Neural cell (in vitro differentiated cells): ENCODE measurements around the gene PTGER4. TPM values are rescaled to one million over a fixed set of nuclear protein-coding genes. Genes with fewer than 3 reads are reported as not detected.
"Not testable (repeated sequence)": the region's sequence is repeated elsewhere in the genome, so short reads cannot be mapped to it uniquely, and the experiment has no call there.

Experiments
- H2AFZ ChIP-seq: fragments of 200-600, 300-800 bp; sonication (generic), shearing (Covaris generic); 2 replicates; pipeline ENCODE4 v1.6.0; 2014; ENCODE audit warnings: low read depth, mild to moderate bottlenecking, antibody characterized with exemption, low read length, moderate library complexity
- H3F3A ChIP-seq: fragments of 200-600 bp; shearing (Covaris generic); 2 replicates; pipeline ENCODE4 v1.6.1; 2016; ENCODE audit warnings: mild to moderate bottlenecking, moderate library complexity, mixed read lengths, antibody characterized with exemption, low read length; ENCODE audit not compliant: insufficient read depth, poor library complexity, severe bottlenecking
- H3K27ac ChIP-seq: fragments of 200-600, 300-800 bp; sonication (generic), shearing (Covaris generic); 2 replicates; pipeline ENCODE4 v1.5.1; 2014; ENCODE audit warnings: mild to moderate bottlenecking, low read length, moderate library complexity
- H3K27me3 ChIP-seq: fragments of 300-800, 200-600 bp; sonication (generic), shearing (Covaris generic); 2 replicates; pipeline ENCODE4 v1.6.0; 2014; ENCODE audit warnings: mild to moderate bottlenecking, low read depth, low read length, moderate library complexity; ENCODE audit not compliant: insufficient read depth
- H3K36me3 ChIP-seq: fragments of 300-800, 200-600 bp; sonication (generic), shearing (Covaris generic); 2 replicates; pipeline ENCODE4 v1.5.1; 2014; ENCODE audit warnings: mild to moderate bottlenecking, antibody characterized with exemption, low read length, moderate library complexity; ENCODE audit not compliant: insufficient read depth
- H3K4me2 ChIP-seq: fragments of 300-800, 200-600 bp; sonication (generic), shearing (Covaris generic); 2 replicates; pipeline ENCODE4 v1.6.0; 2014; ENCODE audit warnings: mild to moderate bottlenecking, low read length
- H3K4me3 ChIP-seq: fragments of 300-800, 200-600 bp; sonication (generic), shearing (Covaris generic); 2 replicates; pipeline ENCODE4 v1.5.1; 2014; ENCODE audit warnings: mild to moderate bottlenecking, low read length, moderate library complexity
- H3K79me2 ChIP-seq: fragments of 200-600 bp; shearing (Covaris generic); replicated peaks from 2 replicates; pipeline ENCODE4 v1.6.0; 2014; ENCODE audit warnings: mild to moderate bottlenecking, low read length, moderate library complexity; ENCODE audit not compliant: insufficient read depth
- H3K9ac ChIP-seq: fragments of 300-800, 200-600 bp; sonication (generic), shearing (Covaris generic); 2 replicates; pipeline ENCODE4 v1.6.1; 2016; ENCODE audit warnings: mild to moderate bottlenecking, low read length, mixed read lengths
- H3K9me2 ChIP-seq: fragments of 200-600 bp; shearing (Covaris generic); 2 replicates; pipeline ENCODE4 v1.6.1; 2016; ENCODE audit warnings: mild to moderate bottlenecking, low read length, mixed read lengths; ENCODE audit not compliant: insufficient read depth
- H3K9me3 ChIP-seq: fragments of 200-600, 300-800 bp; sonication (generic), shearing (Covaris generic); 2 replicates; pipeline ENCODE4 v1.6.1; 2016; ENCODE audit warnings: mild to moderate bottlenecking, mixed run types, low read length, moderate library complexity, mixed read lengths
- H4K20me1 ChIP-seq: fragments of 200-600 bp; shearing (Covaris generic); 2 replicates; pipeline ENCODE4 v1.6.1; 2016; ENCODE audit warnings: mild to moderate bottlenecking, mixed run types; ENCODE audit not compliant: insufficient read depth
- EP300 ChIP-seq: fragments of 450-650 bp; conservative IDR thresholded peaks from 2 replicates; pipeline ENCODE4 v1.6.1; 2014; ENCODE audit warnings: antibody characterized with exemption, mild to moderate bottlenecking, moderate library complexity; ENCODE audit not compliant: poor library complexity, severe bottlenecking
- EZH2 ChIP-seq: fragments of 200-600, 300-800 bp; shearing (Covaris generic), sonication (generic); IDR thresholded peaks from 2 replicates; pipeline ENCODE4 v1.6.1; 2014; ENCODE audit warnings: antibody characterized with exemption, low read length, borderline replicate concordance, mild to moderate bottlenecking; ENCODE audit not compliant: insufficient read depth, poor library complexity, severe bottlenecking
- MXI1 ChIP-seq: fragments of 450-650 bp; conservative IDR thresholded peaks from 2 replicates; pipeline ENCODE4 v1.6.1; 2014; ENCODE audit warnings: antibody characterized with exemption, mild to moderate bottlenecking; ENCODE audit not compliant: poor library complexity, severe bottlenecking
- POLR2AphosphoS5 ChIP-seq: IDR thresholded peaks from 2 replicates; pipeline ENCODE4 v1.6.1; 2012
- SMC3 ChIP-seq: fragments of 450-650 bp; conservative IDR thresholded peaks from 2 replicates; pipeline ENCODE4 v1.6.1; 2014; ENCODE audit warnings: antibody characterized with exemption, mild to moderate bottlenecking, moderate library complexity; ENCODE audit not compliant: poor library complexity
- TAF1 ChIP-seq: IDR thresholded peaks from 2 replicates; pipeline ENCODE4 v1.6.1; 2012; ENCODE audit warnings: low read depth
- polyA plus RNA-seq: library from polyadenylated mRNA; depleted of rRNA; stranded (reverse); fragments of >200 nt; gene quantifications from 2 replicates; pipeline ENCODE4 v1.2.3, GENCODE V29; 2014
- TF ChIP-seq, protein P1 (sequence below): IDR thresholded peaks from 2 replicates; pipeline ENCODE4 v1.6.1; 2012; ENCODE audit warnings: borderline replicate concordance

Gene PTGER4
- polyA plus RNA-seq, 1 donor from 2014 or later, result 6.2 TPM

DNA sequence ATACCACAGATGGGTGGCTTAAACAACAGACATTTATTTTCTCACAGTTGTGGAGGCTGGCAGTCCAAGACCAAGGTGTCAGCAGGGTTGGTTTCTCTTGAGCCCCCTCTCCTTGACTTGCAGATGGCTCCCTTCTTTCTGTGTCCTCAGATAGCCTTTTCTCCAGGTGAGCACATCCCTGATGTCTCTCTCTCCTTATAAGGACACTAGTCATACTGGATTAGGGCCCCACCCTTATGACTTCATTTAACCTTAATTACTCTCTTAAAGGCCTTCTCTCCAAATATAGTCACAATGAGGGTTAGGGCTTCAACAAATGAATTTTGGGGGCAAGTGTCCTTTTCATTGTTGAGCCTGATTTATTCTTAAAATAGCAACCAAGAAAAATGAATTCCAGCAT, 14.7 kb downstream of the PTGER4 start:
- Histone ChIP-seq H3K9me2 (no peaks in the 10 kb centered on the region), H3K4me3 (no peak overlapping the region), H3K79me2 (no peaks in the 10 kb centered on the region), H3K9me3 (no peaks in the 10 kb centered on the region), H4K20me1 (no peaks in the 10 kb centered on the region), H3K4me2 (no peak overlapping the region), H3K27me3 (no peaks in the 10 kb centered on the region), H3F3A (no peaks in the 10 kb centered on the region), H2AFZ (no peak overlapping the region), H3K36me3 (no peaks in the 10 kb centered on the region), H3K27ac (no peak overlapping the region), H3K9ac (no peak overlapping the region)
- no peak for TF ChIP-seq TAF1

DNA sequence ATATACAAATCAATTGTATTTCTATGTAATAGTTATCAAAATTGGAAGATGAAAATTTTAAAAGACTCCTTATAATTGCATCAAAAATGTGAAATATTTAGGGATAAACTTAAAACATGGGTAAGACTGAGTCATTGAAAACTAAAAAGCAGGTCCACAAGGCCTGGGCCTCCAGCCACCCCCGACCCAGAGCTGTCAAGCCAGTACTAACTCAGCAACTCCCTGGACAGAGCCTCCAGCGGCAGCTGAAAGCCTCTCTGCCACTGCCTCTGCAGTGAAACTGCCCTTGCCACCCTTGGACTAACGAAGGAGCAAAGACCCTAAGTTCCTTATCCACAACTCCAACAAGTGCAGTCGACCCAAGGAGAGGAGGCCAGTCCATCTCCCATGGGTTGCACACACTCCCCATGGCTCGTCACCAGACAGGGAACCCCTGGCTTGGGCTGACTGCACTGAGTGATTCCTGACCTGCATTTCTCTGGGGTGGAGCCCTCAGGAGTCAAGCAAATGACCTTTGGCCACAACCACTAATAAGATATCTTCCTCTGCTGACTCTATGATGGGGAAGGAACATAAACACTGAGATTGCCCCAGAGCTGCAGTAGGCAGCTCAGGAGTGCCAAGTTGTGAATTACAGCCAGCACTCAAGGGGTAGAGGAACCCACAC, 20.5 kb downstream of the PTGER4 start:
- Histone ChIP-seq H3K4me2 (no peak overlapping the region), H3K27me3 (no peaks in the 10 kb centered on the region), H2AFZ (no peak overlapping the region), H3K9me2 (no peaks in the 10 kb centered on the region), H3K79me2 (no peaks in the 10 kb centered on the region), H3K27ac (no peak overlapping the region), H3K36me3 (no peaks in the 10 kb centered on the region), H3K4me3 (no peak overlapping the region), H3K9me3 (no peaks in the 10 kb centered on the region), H4K20me1 (no peaks in the 10 kb centered on the region), H3K9ac (no peak overlapping the region), H3F3A (no peaks in the 10 kb centered on the region)
- TF ChIP-seq POLR2AphosphoS5 (no peak), EZH2 (no peak), SMC3 (no peak), EP300 (no peak), MXI1 (no peak)
- TF ChIP-seq, protein P1, sequence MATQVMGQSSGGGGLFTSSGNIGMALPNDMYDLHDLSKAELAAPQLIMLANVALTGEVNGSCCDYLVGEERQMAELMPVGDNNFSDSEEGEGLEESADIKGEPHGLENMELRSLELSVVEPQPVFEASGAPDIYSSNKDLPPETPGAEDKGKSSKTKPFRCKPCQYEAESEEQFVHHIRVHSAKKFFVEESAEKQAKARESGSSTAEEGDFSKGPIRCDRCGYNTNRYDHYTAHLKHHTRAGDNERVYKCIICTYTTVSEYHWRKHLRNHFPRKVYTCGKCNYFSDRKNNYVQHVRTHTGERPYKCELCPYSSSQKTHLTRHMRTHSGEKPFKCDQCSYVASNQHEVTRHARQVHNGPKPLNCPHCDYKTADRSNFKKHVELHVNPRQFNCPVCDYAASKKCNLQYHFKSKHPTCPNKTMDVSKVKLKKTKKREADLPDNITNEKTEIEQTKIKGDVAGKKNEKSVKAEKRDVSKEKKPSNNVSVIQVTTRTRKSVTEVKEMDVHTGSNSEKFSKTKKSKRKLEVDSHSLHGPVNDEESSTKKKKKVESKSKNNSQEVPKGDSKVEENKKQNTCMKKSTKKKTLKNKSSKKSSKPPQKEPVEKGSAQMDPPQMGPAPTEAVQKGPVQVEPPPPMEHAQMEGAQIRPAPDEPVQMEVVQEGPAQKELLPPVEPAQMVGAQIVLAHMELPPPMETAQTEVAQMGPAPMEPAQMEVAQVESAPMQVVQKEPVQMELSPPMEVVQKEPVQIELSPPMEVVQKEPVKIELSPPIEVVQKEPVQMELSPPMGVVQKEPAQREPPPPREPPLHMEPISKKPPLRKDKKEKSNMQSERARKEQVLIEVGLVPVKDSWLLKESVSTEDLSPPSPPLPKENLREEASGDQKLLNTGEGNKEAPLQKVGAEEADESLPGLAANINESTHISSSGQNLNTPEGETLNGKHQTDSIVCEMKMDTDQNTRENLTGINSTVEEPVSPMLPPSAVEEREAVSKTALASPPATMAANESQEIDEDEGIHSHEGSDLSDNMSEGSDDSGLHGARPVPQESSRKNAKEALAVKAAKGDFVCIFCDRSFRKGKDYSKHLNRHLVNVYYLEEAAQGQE, result no peak

DNA sequence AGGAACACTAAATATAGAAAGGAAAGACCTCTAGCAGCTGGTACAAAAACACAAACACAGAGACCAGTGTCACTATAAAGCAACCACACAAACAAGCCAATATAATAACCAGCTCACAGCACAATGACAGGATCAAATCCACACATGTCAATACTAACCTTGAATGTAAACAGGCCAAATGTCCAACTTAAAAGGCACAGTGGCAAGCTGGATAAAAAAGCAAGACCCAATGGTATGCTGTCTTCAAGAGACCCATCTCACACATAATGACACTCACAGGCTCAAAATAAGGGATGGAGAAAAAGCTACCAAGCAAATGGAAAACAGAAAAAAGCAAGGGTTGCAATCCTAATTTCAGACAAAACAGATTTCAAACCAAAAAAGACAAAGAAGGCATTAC, 22.3 kb downstream of the PTGER4 start:
- H3K4me2 ChIP-seq, H3K36me3 ChIP-seq, H3K79me2 ChIP-seq, H3K4me3 ChIP-seq, H3K27me3 ChIP-seq, H2AFZ ChIP-seq, H3K9me2 ChIP-seq, H3K9ac ChIP-seq, H3K9me3 ChIP-seq, H3K27ac ChIP-seq, H3F3A ChIP-seq, H4K20me1 ChIP-seq: not testable (repeated sequence)

DNA sequence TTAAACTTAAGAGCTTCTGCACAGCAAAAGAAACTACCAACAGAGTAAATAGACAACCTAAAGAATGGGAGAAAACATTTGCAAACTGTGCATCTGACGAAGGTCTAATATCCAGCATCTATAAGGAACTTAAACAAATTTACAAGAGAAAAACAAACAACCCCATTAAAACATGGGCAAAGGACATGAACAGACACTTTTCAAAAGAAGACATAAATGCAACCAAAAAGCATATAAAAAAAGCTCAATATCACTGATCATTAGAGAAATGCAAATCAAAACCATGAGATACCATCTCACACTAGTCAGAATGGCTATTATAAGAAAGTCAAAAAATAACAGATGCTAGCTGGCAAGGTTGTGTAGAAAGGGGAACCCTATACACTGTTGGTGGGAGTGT, 25.8 kb downstream of the PTGER4 start:
- H3K9me3 ChIP-seq, H2AFZ ChIP-seq, H3K4me2 ChIP-seq, H3K9me2 ChIP-seq, H3K9ac ChIP-seq, H3K36me3 ChIP-seq, H3K27ac ChIP-seq, H3F3A ChIP-seq, H4K20me1 ChIP-seq, H3K27me3 ChIP-seq, H3K79me2 ChIP-seq, H3K4me3 ChIP-seq: not testable (repeated sequence)

DNA sequence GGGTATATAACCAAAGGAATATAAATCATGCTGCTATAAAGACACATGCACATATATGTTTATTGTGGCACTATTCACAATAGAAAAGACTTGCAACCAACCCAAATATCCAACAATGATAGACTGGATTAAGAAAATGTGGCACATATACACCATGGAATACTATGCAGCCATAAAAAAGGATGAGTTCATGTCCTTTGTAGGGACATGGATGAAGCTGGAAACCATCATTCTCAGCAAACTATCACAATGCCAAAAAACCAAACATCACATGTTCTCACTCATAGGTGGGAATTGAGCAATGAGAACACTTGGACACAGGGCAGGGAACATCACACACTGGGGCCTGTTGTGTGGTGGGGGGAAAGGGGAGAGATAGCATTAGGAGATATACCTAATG, 30.9 kb downstream of the PTGER4 start:
- not testable (repeated sequence) for H3K9me2 ChIP-seq, H3F3A ChIP-seq, H3K9ac ChIP-seq, H4K20me1 ChIP-seq, H3K27me3 ChIP-seq, H3K27ac ChIP-seq, H3K9me3 ChIP-seq, H2AFZ ChIP-seq, H3K4me2 ChIP-seq, H3K79me2 ChIP-seq, H3K36me3 ChIP-seq, H3K4me3 ChIP-seq
